CD4-positive, alpha-beta T cell (primary cell): ENCODE results near the gene ADAMTS12. TPM values are rescaled to one million over a fixed set of nuclear protein-coding genes. Genes with fewer than 3 reads are reported as not detected.

Source experiments
- ATAC-seq: fragments of 200-7000 bp; cut with Tn5 transposase; one replicate; pipeline ENCODE4 v1.10.0; 2022; ENCODE audit warnings: mild to moderate bottlenecking; ENCODE audit not compliant: poor library complexity
- CTCF ChIA-PET: fragments of 350-600 bp; sonication (Branson Sonifier 250); formaldehyde crosslinking; loops from one replicate; lab custom pipeline; 2021; ENCODE audit warnings: antibody characterized with exemption, inconsistent platforms; lab: Charles Lee
- POLR2A ChIA-PET: fragments of 350-600 bp; sonication (Branson Sonifier 250); formaldehyde crosslinking; loops from one replicate; lab custom pipeline; 2021; ENCODE audit warnings: antibody characterized with exemption, inconsistent platforms; lab: Charles Lee
- DNase-seq, 14 experiments: peaks; one replicate each; pipeline ENCODE4 v3.0.0-alpha.2; 2013 to 2020; ENCODE audit warnings: mixed read lengths in 2 of 14
- H3K27ac ChIP-seq, 2 donors: one replicate each; pipeline versions ENCODE4 v1.5.1 to v1.7.0; 2013; ENCODE audit warnings: low read length in 2 of 2, low read depth in 1 of 2, mild to moderate bottlenecking in 1 of 2
- H3K27me3 ChIP-seq, 2 experiments: 1 replicate in 1 of 2; 2 replicates in 1 of 2; pipeline versions ENCODE4 v1.6.1 to v1.7.0; 2013; ENCODE audit warnings: low read length in 2 of 2, control low read depth in 1 of 2, mild to moderate bottlenecking in 1 of 2, moderate library complexity in 1 of 2; ENCODE audit not compliant: insufficient read depth in 2 of 2, control insufficient read depth in 1 of 2
- H3K36me3 ChIP-seq: one replicate; pipeline ENCODE4 v1.6.1; 2013; ENCODE audit warnings: low read length, control low read depth; ENCODE audit not compliant: insufficient read depth
- H3K4me1 ChIP-seq: one replicate; pipeline ENCODE4 v1.6.1; 2013; ENCODE audit warnings: low read length, control low read depth; ENCODE audit not compliant: insufficient read depth
- H3K4me3 ChIP-seq: one replicate; pipeline ENCODE4 v1.5.1; 2013; ENCODE audit warnings: mild to moderate bottlenecking, low read length, moderate library complexity
- H3K9me3 ChIP-seq, 2 experiments: 1 replicate in 1 of 2; 2 replicates in 1 of 2; pipeline versions ENCODE4 v1.6.1 to v1.7.0; 2013; ENCODE audit warnings: low read length in 2 of 2, mild to moderate bottlenecking in 2 of 2, control low read depth in 1 of 2, moderate library complexity in 1 of 2; ENCODE audit not compliant: control insufficient read depth in 1 of 2, insufficient read depth in 1 of 2
- H3K27ac Mint-ChIP-seq: one replicate; pipeline ENCODE4 v1.8.0; 2020; ENCODE audit warnings: mixed read lengths
- H3K27me3 Mint-ChIP-seq: one replicate; pipeline ENCODE4 v1.8.0; 2021; ENCODE audit warnings: mixed read lengths
- H3K36me3 Mint-ChIP-seq: one replicate; pipeline ENCODE4 v1.8.0; 2021; ENCODE audit warnings: low read depth, mixed read lengths
- H3K4me1 Mint-ChIP-seq: one replicate; pipeline ENCODE4 v1.8.0; 2021; ENCODE audit warnings: low read depth, mixed read lengths
- H3K4me3 Mint-ChIP-seq: one replicate; pipeline ENCODE4 v1.8.0; 2020; ENCODE audit warnings: mild to moderate bottlenecking, mixed read lengths
- H3K9me3 Mint-ChIP-seq: one replicate; pipeline ENCODE4 v1.8.0; 2020; ENCODE audit warnings: mixed read lengths
- CTCF ChIP-seq: fragments of 200-600 bp; IDR thresholded peaks from one replicate; pipeline ENCODE4 v1.8.0; 2022; ENCODE audit warnings: antibody characterized with exemption, mild to moderate bottlenecking
- intact Hi-C, 2 experiments: fragments of 100-400 bp; cut with DNase I in 1 of 2; cut with micrococcal nuclease in 1 of 2; formaldehyde crosslinking; loops; one replicate each; pipeline versions ENCODE4 v1.15.1 to v1.9.0; 2023 to 2025; cut with DNase I, micrococcal nuclease
- total RNA-seq, 174 experiments: library from RNA in 2 of 174; stranded (reverse) in 2 of 174; gene quantifications; one replicate each; pipeline ENCODE4 v1.2.3 and lab custom pipeline; 2021 to 2026

ADAMTS12 gene
- total RNA-seq, 2 experiments from 2014 or later, result 0.06 TPM; not detected in 1

GRCh38 chr5:33611877-33612276 is 279.9 kb downstream of the ADAMTS12 start:
- Histone ChIP-seq H3K36me3 (no peaks in the 10 kb centered on the region), H3K27ac (no peak overlapping the region), H3K4me3 (no peak overlapping the region), H3K27me3 (no peaks in the 10 kb centered on the region), H3K9me3 (no peaks in the 10 kb centered on the region), H3K4me1 (no peaks in the 10 kb centered on the region)
- ATAC-seq (no peak), DNase-seq (no peak)
- intact Hi-C loops, result no loop called here
- Mint-ChIP-seq H3K36me3 (no peaks in the 10 kb centered on the region), H3K4me1 (no peaks in the 10 kb centered on the region), H3K27ac (no peak overlapping the region), H3K9me3 (no peaks in the 10 kb centered on the region), H3K4me3 (no peak overlapping the region), H3K27me3 (no peaks in the 10 kb centered on the region)
- POLR2A ChIA-PET, result no interaction called here
- CTCF ChIA-PET, result no interaction called here
- TF ChIP-seq CTCF, result no peak

- CTCF ChIA-PET, result no interaction called here
- no peak for TF ChIP-seq CTCF
- no peaks in the 10 kb centered on the region for H3K27me3 Mint-ChIP-seq
These were observed 283.3 kb downstream of the ADAMTS12 start for GRCh38 chr5:33608344-33609041.

DNA sequence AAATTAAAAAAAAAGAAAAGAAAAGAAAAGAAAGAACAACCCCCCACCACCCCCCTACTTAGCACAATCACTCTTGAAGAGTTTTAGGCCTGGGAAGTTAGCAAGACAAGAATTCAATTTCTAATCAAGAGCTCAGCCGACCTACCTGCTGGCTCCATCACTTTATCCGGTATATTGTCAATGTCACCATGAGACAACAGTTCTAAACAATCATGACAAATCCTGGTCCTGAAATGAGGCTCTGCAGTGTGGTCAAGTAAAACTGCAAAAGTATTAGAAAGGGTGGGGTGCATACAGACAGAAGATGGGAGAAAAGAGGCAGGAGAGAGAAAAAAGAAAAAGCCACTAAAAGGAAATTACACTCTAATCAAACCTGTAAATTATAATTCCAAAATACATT is 287.3 kb downstream of the ADAMTS12 start:
- no peak for ATAC-seq
- Histone ChIP-seq H3K9me3 (no peaks in the 10 kb centered on the region), H3K36me3 (no peaks in the 10 kb centered on the region), H3K4me3 (no peak overlapping the region), H3K27me3 (no peaks in the 10 kb centered on the region), H3K4me1 (no peaks in the 10 kb centered on the region), H3K27ac (no peak overlapping the region)
- DNase-seq, result no peak
- Mint-ChIP-seq H3K4me3 (no peak overlapping the region), H3K27ac (no peak overlapping the region), H3K27me3 (no peaks in the 10 kb centered on the region), H3K9me3 (no peaks in the 10 kb centered on the region), H3K36me3 (no peaks in the 10 kb centered on the region), H3K4me1 (no peaks in the 10 kb centered on the region)
- intact Hi-C loops, result no loop called here
- no peak for TF ChIP-seq CTCF
- CTCF ChIA-PET, result no interaction called here
- POLR2A ChIA-PET, result no interaction called here

More at GRCh38 chr5:33608344-33609041, 283.3 kb downstream of the ADAMTS12 start:
- DNase-seq (no peak), ATAC-seq (no peak)
- intact Hi-C loops, result no loop called here
- Histone ChIP-seq H3K27ac (no peak overlapping the region), H3K27me3 (no peaks in the 10 kb centered on the region), H3K4me3 (no peak overlapping the region), H3K9me3 (no peaks in the 10 kb centered on the region), H3K36me3 (no peaks in the 10 kb centered on the region), H3K4me1 (no peaks in the 10 kb centered on the region)
- no peak overlapping the region for H3K4me3 Mint-ChIP-seq
- H3K4me1 Mint-ChIP-seq, result no peaks in the 10 kb centered on the region
- POLR2A ChIA-PET, result no interaction called here
- no peak overlapping the region for H3K27ac Mint-ChIP-seq
- no peaks in the 10 kb centered on the region for H3K9me3 Mint-ChIP-seq
- H3K36me3 Mint-ChIP-seq, result no peaks in the 10 kb centered on the region
